Sigmoid colon (tissue), 7 donors: ENCODE measurements around the gene MYO15B. TPM values are rescaled to one million over a fixed set of nuclear protein-coding genes. Genes with fewer than 3 reads are reported as not detected.

ENCODE experiments used
- DNase-seq: peaks from one replicate; pipeline ENCODE4 v3.0.0-alpha.2; 2019
- H3K27ac ChIP-seq, 4 donors: fragments of 200-600 bp; sonication (generic); one replicate each; pipeline ENCODE4 v1.5.1; 2016 to 2019; ENCODE audit warnings: mild to moderate bottlenecking in 1 of 4
- H3K27me3 ChIP-seq, 3 donors: fragments of 200-600 bp; sonication (generic); one replicate each; pipeline ENCODE4 v1.5.1; 2019; ENCODE audit warnings: mild to moderate bottlenecking in 1 of 3
- H3K36me3 ChIP-seq, 4 donors: fragments of 200-600 bp; sonication (generic); one replicate each; pipeline ENCODE4 v1.5.1; 2016 to 2019
- H3K4me1 ChIP-seq, 4 donors: fragments of 200-600 bp; sonication (generic); one replicate each; pipeline ENCODE4 v1.5.1; 2017 to 2019
- H3K4me3 ChIP-seq, 4 donors: fragments of 200-600 bp; sonication (generic); one replicate each; pipeline ENCODE4 v1.5.1; 2017 to 2019; ENCODE audit warnings: mild to moderate bottlenecking in 2 of 4, moderate library complexity in 1 of 4
- H3K9me3 ChIP-seq, 4 donors: fragments of 200-600 bp in 3 of 4; sonication (generic) in 3 of 4; one replicate each; pipeline versions ENCODE4 v1.5.1 to v1.6.1; 2013 to 2019
- CTCF ChIP-seq, 4 experiments: fragments of 450-650 bp in 3 of 4; fragments of 200-600 bp in 1 of 4; IDR thresholded peaks; one replicate each; pipeline ENCODE4 v1.5.1; 2016 to 2019; ENCODE audit warnings: antibody characterized with exemption in 4 of 4, mild to moderate bottlenecking in 3 of 4, moderate library complexity in 2 of 4
- EP300 ChIP-seq, 4 donors: sonication (generic); formaldehyde crosslinking; IDR thresholded peaks; one replicate each; pipeline ENCODE4 v1.6.1; 2017; ENCODE audit warnings: antibody characterized with exemption in 4 of 4
- POLR2A ChIP-seq, 2 donors: fragments of 450-650 bp; IDR thresholded peaks; one replicate each; pipeline ENCODE4 v1.6.1; 2016; ENCODE audit warnings: antibody characterized with exemption in 2 of 2, mild to moderate bottlenecking in 2 of 2, moderate library complexity in 2 of 2
- POLR2AphosphoS5 ChIP-seq, 4 donors: sonication (generic); formaldehyde crosslinking; IDR thresholded peaks; one replicate each; pipeline ENCODE4 v1.6.1; 2017; ENCODE audit warnings: antibody characterized with exemption in 4 of 4
- WGBS, 2 donors: extraction: QIAGEN DNeasy Blood & Tissue Kit; methylation state at CpG; one replicate each; pipeline ENCODE4 v1.1.7; 2013; 5-methylcytosine and 5-hydroxymethylcytosine counted together
- intact Hi-C: fragments of 100-400 bp; cut with DNase I; formaldehyde crosslinking; loops from one replicate; pipeline ENCODE4 v1.15.1; 2023
- polyA plus RNA-seq, 3 donors: library from polyadenylated mRNA; stranded (reverse); fragments of 200-250 nt; gene quantifications; one replicate each; pipeline ENCODE4 v1.2.3, GENCODE V29; 2013
- total RNA-seq, 4 donors: library from RNA; depleted of rRNA; stranded (reverse); fragments of >200 nt; gene quantifications; one replicate each; pipeline ENCODE4 v1.1.0, GENCODE V29; 2016
- donor health status: healthy with polysubstance abuse.
- donor health status: Bipolar disorder and iron deficiency.
- donor health status: healthy.

Gene MYO15B
- total and polyA plus RNA-seq, 7 donors, result 33.1 to 460 (median 117) TPM

GRCh38 chr17:75639327-75639726, 51.7 kb downstream of the MYO15B start:
- intact Hi-C loops, result no loop called here
- no peak overlapping the region for H3K27ac ChIP-seq

GRCh38 chr17:75639771-75640555, 52.4 kb downstream of the MYO15B start:
- TF ChIP-seq EP300 (IDR thresholded peaks at IDR 0.05), result no peak
- TF ChIP-seq CTCF (IDR thresholded peaks at IDR 0.05), result peak in 1 of 4 experiments; percentile 8
- TF ChIP-seq POLR2A (IDR thresholded peaks at IDR 0.05), result no peak
- TF ChIP-seq POLR2AphosphoS5 (IDR thresholded peaks at IDR 0.05), result no peak
- Histone ChIP-seq H3K36me3 (peaks cover 0 to 18% (median 0%) of the 10 kb centered on the region in 4 donors), H3K27ac (no peak overlapping the region), H3K27me3 (no peaks in the 10 kb centered on the region), H3K9me3 (no peaks in the 10 kb centered on the region), H3K4me3 (no peak overlapping the region), H3K4me1 (peaks cover 0 to 10% (median 0%) of the 10 kb centered on the region in 4 donors)
- intact Hi-C loops, result no loop called here
- no peak for DNase-seq
- 38 to 82% methylated on average over 30 of the region's 30 CpGs for WGBS, 2 donors

More at GRCh38 chr17:75639327-75639726, 51.7 kb downstream of the MYO15B start:
- TF ChIP-seq POLR2AphosphoS5 (IDR thresholded peaks at IDR 0.05) (no peak), CTCF (IDR thresholded peaks at IDR 0.05) (no peak), EP300 (IDR thresholded peaks at IDR 0.05) (no peak), POLR2A (IDR thresholded peaks at IDR 0.05) (no peak)
- Histone ChIP-seq H3K27me3 (no peaks in the 10 kb centered on the region), H3K9me3 (no peaks in the 10 kb centered on the region), H3K4me1 (peaks cover 0 to 14% (median 4%) of the 10 kb centered on the region in 4 donors), H3K36me3 (peaks cover 0 to 18% (median 0%) of the 10 kb centered on the region in 4 donors), H3K4me3 (no peak overlapping the region)
- DNase-seq, result no peak
- 87 to 95% methylated on average over 3 of the region's 3 CpGs for WGBS, 2 donors

- no peak overlapping the region for H3K4me3 ChIP-seq
- TF ChIP-seq CTCF (IDR thresholded peaks at IDR 0.05) (no peak), EP300 (IDR thresholded peaks at IDR 0.05) (no peak), POLR2AphosphoS5 (IDR thresholded peaks at IDR 0.05) (no peak), POLR2A (IDR thresholded peaks at IDR 0.05) (no peak)
- intact Hi-C loops, result no loop called here
- no peaks in the 10 kb centered on the region for H3K27me3 ChIP-seq
- DNase-seq, result no peak
- peaks cover 0 to 10% (median 0%) of the 10 kb centered on the region in 4 donors for H3K4me1 ChIP-seq
- no peaks in the 10 kb centered on the region for H3K9me3 ChIP-seq
- no peak overlapping the region for H3K27ac ChIP-seq
- peaks cover 0 to 18% (median 0%) of the 10 kb centered on the region in 4 donors for H3K36me3 ChIP-seq
- WGBS, 2 donors, result 96 to 98% methylated on average over 13 of the region's 13 CpGs
Measured at GRCh38 chr17:75640556-75641119, 53.0 kb downstream of the MYO15B start.

- no peak overlapping the region for H3K4me3 ChIP-seq
- H3K27ac ChIP-seq, result no peak overlapping the region
- peaks cover 0 to 22% (median 0%) of the 10 kb centered on the region in 4 donors for H3K36me3 ChIP-seq
- H3K9me3 ChIP-seq, result no peaks in the 10 kb centered on the region
- DNase-seq, result no peak
- H3K27me3 ChIP-seq, result no peaks in the 10 kb centered on the region
- peaks cover 0 to 10% (median 0%) of the 10 kb centered on the region in 4 donors for H3K4me1 ChIP-seq
- intact Hi-C loops, result no loop called here
- WGBS, 2 donors, result 95 to 96% methylated on average over 9 of the region's 9 CpGs
- TF ChIP-seq POLR2A (IDR thresholded peaks at IDR 0.05) (no peak), POLR2AphosphoS5 (IDR thresholded peaks at IDR 0.05) (no peak), CTCF (IDR thresholded peaks at IDR 0.05) (no peak), EP300 (IDR thresholded peaks at IDR 0.05) (no peak)
Measured at GRCh38 chr17:75641343-75641742, 53.7 kb downstream of the MYO15B start.
